Endothelial cell of umbilical vein (primary cell): ENCODE measurements around the gene ZNF593. TPM values are rescaled to one million over a fixed set of nuclear protein-coding genes. Genes with fewer than 3 reads are reported as not detected.

Experiments
- BruUV-seq: library from RNA; stranded (reverse); fragments of 400-500 nt; replicated peaks from 2 replicates; lab custom pipeline; 2021; lab: Mats Ljungman, UMichigan
- CTCF ChIA-PET: fragments of 300-600, 350-600 bp; sonication (Branson Sonifier 250); formaldehyde crosslinking; loops from one replicate; lab custom pipeline; 2021; ENCODE audit warnings: antibody characterized with exemption, inconsistent platforms; lab: Charles Lee
- POLR2A ChIA-PET: fragments of 300-600, 350-600 bp; sonication (Branson Sonifier 250); formaldehyde crosslinking; loops from one replicate; lab custom pipeline; 2021; ENCODE audit warnings: antibody characterized with exemption, inconsistent platforms; lab: Charles Lee
- DNase-seq: peaks from one replicate; pipeline ENCODE4 v3.0.0-alpha.2; 2011; ENCODE audit warnings: low read depth, low spot score
- FAIRE-seq: peaks from 2 replicates; lab custom pipeline; 2011; peaks lifted over from hg19 to GRCh38; lab: Jason Lieb, UNC
- H2AFZ ChIP-seq: 2 replicates; pipeline ENCODE4 v1.6.0; 2012; ENCODE audit warnings: low read depth, low read length, control low read depth, inconsistent platforms
- H3K27ac ChIP-seq: 2 replicates; pipeline ENCODE4 v1.5.1; 2011; ENCODE audit warnings: low read depth, mild to moderate bottlenecking, control low read depth, low read length, moderate library complexity; ENCODE audit not compliant: insufficient read depth
- H3K27me3 ChIP-seq, 2 experiments: 2 replicates each; pipeline versions ENCODE4 v1.6.0 to v1.6.1; 2011; ENCODE audit warnings: low read length in 2 of 2, mixed read lengths in 1 of 2; ENCODE audit not compliant: control insufficient read depth in 2 of 2, insufficient read depth in 2 of 2
- H3K36me3 ChIP-seq, 2 experiments: 2 replicates in 1 of 2; 3 replicates in 1 of 2; pipeline ENCODE4 v1.5.1; 2011; ENCODE audit warnings: low read length in 2 of 2, mild to moderate bottlenecking in 1 of 2, moderate library complexity in 1 of 2; ENCODE audit not compliant: control insufficient read depth in 2 of 2, insufficient read depth in 2 of 2; ENCODE audit errors: extremely low read depth in 1 of 2
- H3K4me1 ChIP-seq: 3 replicates; pipeline ENCODE4 v1.5.1; 2011; ENCODE audit warnings: mild to moderate bottlenecking, low read length; ENCODE audit not compliant: control insufficient read depth, insufficient read depth; ENCODE audit errors: extremely low read depth
- H3K4me2 ChIP-seq: 2 replicates; pipeline ENCODE4 v1.6.1; 2011; ENCODE audit warnings: low read length, control low read depth, mixed read lengths; ENCODE audit not compliant: insufficient read depth
- H3K4me3 ChIP-seq, 3 experiments: fragments of 200-600 bp in 1 of 3; sonication (generic), shearing (Covaris generic) in 1 of 3; replicated peaks in 1 of 3; 2 replicates each; pipeline ENCODE4 v1.5.1; 2011 to 2016; ENCODE audit warnings: control low read depth in 3 of 3, low read length in 3 of 3, mild to moderate bottlenecking in 2 of 3, inconsistent platforms in 1 of 3, low read depth in 1 of 3, moderate library complexity in 1 of 3; ENCODE audit not compliant: insufficient read depth in 1 of 3
- H3K79me2 ChIP-seq: 2 replicates; pipeline ENCODE4 v1.6.0; 2012; ENCODE audit warnings: low read length, inconsistent platforms; ENCODE audit not compliant: control insufficient read depth, insufficient read depth
- H3K9ac ChIP-seq: replicated peaks from 2 replicates; pipeline ENCODE3; 2011; ENCODE audit warnings: low read length, control low read depth; ENCODE audit not compliant: insufficient read depth; ENCODE audit errors: extremely low read depth
- H3K9me1 ChIP-seq: replicated peaks from 3 replicates; pipeline ENCODE4 v1.6.0; 2011; ENCODE audit warnings: mild to moderate bottlenecking, low read length; ENCODE audit not compliant: control insufficient read depth, insufficient read depth; ENCODE audit errors: extremely low read depth
- H3K9me3 ChIP-seq: replicated peaks from 2 replicates; pipeline ENCODE4 v1.5.1; 2012; ENCODE audit warnings: low read length, inconsistent platforms; ENCODE audit not compliant: control insufficient read depth, insufficient read depth
- H4K20me1 ChIP-seq: replicated peaks from 2 replicates; pipeline ENCODE3; 2011; ENCODE audit warnings: mild to moderate bottlenecking, low read length; ENCODE audit not compliant: control insufficient read depth, insufficient read depth; ENCODE audit errors: extremely low read depth
- EZH2 ChIP-seq: IDR thresholded peaks from 2 replicates; pipeline ENCODE4 v1.6.1; 2012; ENCODE audit warnings: borderline replicate concordance, low read depth, mild to moderate bottlenecking, moderate library complexity, low read length, inconsistent platforms; ENCODE audit not compliant: severe bottlenecking
- FOS ChIP-seq: IDR thresholded peaks from 2 replicates; pipeline ENCODE4 v1.6.1; 2011; ENCODE audit warnings: mild to moderate bottlenecking, low read length, moderate library complexity, borderline replicate concordance; ENCODE audit not compliant: insufficient read depth
- GATA2 ChIP-seq: IDR thresholded peaks from 2 replicates; pipeline ENCODE4 v1.7.0; 2011; ENCODE audit warnings: low read depth, mild to moderate bottlenecking, moderate library complexity, mixed read lengths, low read length; ENCODE audit not compliant: insufficient read length, insufficient read depth
- JUN ChIP-seq: IDR thresholded peaks from 2 replicates; pipeline ENCODE4 v1.6.1; 2011; ENCODE audit warnings: borderline replicate concordance, low read depth; ENCODE audit not compliant: insufficient read length, insufficient read depth
- MAX ChIP-seq: IDR thresholded peaks from 2 replicates; pipeline ENCODE4 v1.6.1; 2011; ENCODE audit not compliant: insufficient read depth, insufficient read length
- MYC ChIP-seq: IDR thresholded peaks from one replicate; pipeline ENCODE4 v1.6.1; 2011; ENCODE audit warnings: mild to moderate bottlenecking, low read depth, low read length
- POLR2A ChIP-seq: IDR thresholded peaks from 2 replicates; pipeline ENCODE4 v1.6.1; 2012; ENCODE audit warnings: low read depth, mild to moderate bottlenecking, control low read depth, low read length
- POLR2AphosphoS5 ChIP-seq: IDR thresholded peaks from 2 replicates; pipeline ENCODE4 v1.6.1; 2012; ENCODE audit warnings: low read depth, mild to moderate bottlenecking, control low read depth, low read length, moderate library complexity; ENCODE audit not compliant: insufficient read depth
- dilution Hi-C: fragments of 300-500 bp; cut with MboI; formaldehyde crosslinking; loops from one replicate; pipeline ENCODE4 v1.15.0; 2019; ENCODE audit warnings: low sequenced_read_pairs; ENCODE audit not compliant: extremely low pct_ligation_motif_present
- intact Hi-C: fragments of 100-400 bp; cut with micrococcal nuclease; formaldehyde crosslinking; loops from one replicate; pipeline ENCODE4 v1.10.0; 2022
- polyA plus RNA-seq, 4 experiments: library from polyadenylated mRNA; depleted of rRNA in 3 of 4; stranded (reverse) in 3 of 4; unstranded in 1 of 4; fragments of >200 nt; gene quantifications; 2 replicates each; pipeline versions ENCODE4 v1.2.1 to v1.2.3, GENCODE V29; 2011 to 2012; ENCODE audit warnings: missing spikeins in 1 of 4
- total RNA-seq: library from RNA; stranded (reverse); gene quantifications from 2 replicates; pipeline ENCODE4 v1.2.3, GENCODE V29; 2021
- TF ChIP-seq, protein P1 (sequence below), 2 donors: IDR thresholded peaks; 1 replicate in 1 of 2; 2 replicates in 1 of 2; pipeline ENCODE4 v1.5.1; 2011; ENCODE audit warnings: low read length in 2 of 2, mild to moderate bottlenecking in 2 of 2, moderate library complexity in 2 of 2, control low read depth in 1 of 2, inconsistent platforms in 1 of 2, low read depth in 1 of 2; ENCODE audit not compliant: insufficient read depth in 1 of 2; ENCODE audit errors: extremely low read depth in 1 of 2

The ZNF593 gene
- total and polyA plus RNA-seq, 2 donors (not counting 3 experiments of a cell fraction or from before 2014, with no cell fraction given), result 30.5 to 71.0 TPM

DNA sequence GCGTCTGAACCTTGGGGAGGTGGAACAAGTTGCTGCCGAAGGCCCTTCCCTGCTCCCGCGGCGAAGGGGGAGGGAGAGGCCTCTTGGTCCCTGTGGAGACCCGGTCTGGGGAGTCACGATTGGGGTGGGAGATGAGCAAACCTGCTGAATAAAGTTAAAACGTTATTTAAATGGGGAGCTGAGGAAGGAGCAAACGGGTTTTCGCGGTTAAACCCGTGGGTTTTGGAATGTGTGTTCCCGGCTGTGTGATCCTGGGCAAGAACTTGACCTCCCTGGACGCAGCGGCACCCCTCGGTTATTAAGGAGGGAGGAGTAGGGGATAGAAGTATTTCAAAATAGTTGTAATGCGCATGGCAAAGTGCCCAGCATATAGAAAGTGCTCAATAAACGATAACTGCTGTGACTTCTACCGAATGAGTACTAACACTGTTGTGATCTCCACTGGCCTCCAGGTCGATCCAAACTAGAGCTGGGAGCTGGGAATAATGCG lies 7.4 kb upstream of the ZNF593 start:
- FAIRE-seq, result no peak
- no peaks in the 10 kb centered on the region for H3K79me2 ChIP-seq
- no peaks in the 10 kb centered on the region for H3K27me3 ChIP-seq
- H3K36me3 ChIP-seq, result peaks cover 0 to 4% of the 10 kb centered on the region in 2 experiments
- H3K9me3 ChIP-seq, result no peaks in the 10 kb centered on the region
- H3K9ac ChIP-seq, result no peak overlapping the region
- H3K4me1 ChIP-seq, result peaks cover 28% of the 10 kb centered on the region
- peak overlapping the region; percentile 6 for H2AFZ ChIP-seq
- peak; percentile 25 for DNase-seq
- TF ChIP-seq GATA2 (no peak), POLR2AphosphoS5 (no peak), POLR2A (no peak), MYC (no peak), FOS (no peak)
- peak overlapping the region; percentile 63 for H3K4me2 ChIP-seq
- intact Hi-C loops, result no loop called here
- no TSS peak for BruUV-seq
- H3K4me3 ChIP-seq, result peak overlapping the region in 2 of 3 experiments; percentile 0 to 29
- dilution Hi-C loops, result no loop called here
- POLR2A ChIA-PET, result no interaction called here
- no peaks in the 10 kb centered on the region for H4K20me1 ChIP-seq
- no peak overlapping the region for H3K27ac ChIP-seq
- H3K9me1 ChIP-seq, result no peaks in the 10 kb centered on the region
- CTCF ChIA-PET, result interaction anchor here (1.0 to 3.7 kb wide), 4 partner anchors 17 to 126 kb away, joined by 5 to 12 read pairs (median 7); no protein-coding TSS in a partner anchor

GRCh38 chr1:26163684-26164035 lies 6.0 kb upstream of the ZNF593 start:
- TF ChIP-seq EZH2, result no peak
- TF ChIP-seq POLR2A, result no peak
- no peak for TF ChIP-seq FOS
- TF ChIP-seq GATA2, result no peak
- TF ChIP-seq, protein P1, sequence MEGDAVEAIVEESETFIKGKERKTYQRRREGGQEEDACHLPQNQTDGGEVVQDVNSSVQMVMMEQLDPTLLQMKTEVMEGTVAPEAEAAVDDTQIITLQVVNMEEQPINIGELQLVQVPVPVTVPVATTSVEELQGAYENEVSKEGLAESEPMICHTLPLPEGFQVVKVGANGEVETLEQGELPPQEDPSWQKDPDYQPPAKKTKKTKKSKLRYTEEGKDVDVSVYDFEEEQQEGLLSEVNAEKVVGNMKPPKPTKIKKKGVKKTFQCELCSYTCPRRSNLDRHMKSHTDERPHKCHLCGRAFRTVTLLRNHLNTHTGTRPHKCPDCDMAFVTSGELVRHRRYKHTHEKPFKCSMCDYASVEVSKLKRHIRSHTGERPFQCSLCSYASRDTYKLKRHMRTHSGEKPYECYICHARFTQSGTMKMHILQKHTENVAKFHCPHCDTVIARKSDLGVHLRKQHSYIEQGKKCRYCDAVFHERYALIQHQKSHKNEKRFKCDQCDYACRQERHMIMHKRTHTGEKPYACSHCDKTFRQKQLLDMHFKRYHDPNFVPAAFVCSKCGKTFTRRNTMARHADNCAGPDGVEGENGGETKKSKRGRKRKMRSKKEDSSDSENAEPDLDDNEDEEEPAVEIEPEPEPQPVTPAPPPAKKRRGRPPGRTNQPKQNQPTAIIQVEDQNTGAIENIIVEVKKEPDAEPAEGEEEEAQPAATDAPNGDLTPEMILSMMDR (IDR thresholded peaks at IDR 0.05; ENCODE audit: extremely low read depth in 1 of 2, insufficient read depth in 1 of 2, low read depth in 1 of 2, low read length in 2 of 2), result no peak
- TF ChIP-seq POLR2AphosphoS5, result no peak
- no peak for TF ChIP-seq JUN
- TF ChIP-seq MYC, result no peak
- no peak for TF ChIP-seq MAX
- FAIRE-seq, result no peak
- Histone ChIP-seq H4K20me1 (no peaks in the 10 kb centered on the region), H3K9me1 (no peaks in the 10 kb centered on the region), H3K27ac (no peak overlapping the region), H3K4me3 (no peak overlapping the region), H3K9me3 (no peaks in the 10 kb centered on the region), H3K27me3 (no peaks in the 10 kb centered on the region), H3K79me2 (no peaks in the 10 kb centered on the region), H3K4me2 (no peak overlapping the region), H3K36me3 (peaks cover 0 to 4% of the 10 kb centered on the region in 2 experiments), H2AFZ (no peak overlapping the region), H3K4me1 (peaks cover 25% of the 10 kb centered on the region), H3K9ac (no peak overlapping the region)
- intact Hi-C loops (loop anchor here (1.0 kb wide), 2 partner anchors 58 to 127 kb away; no protein-coding TSS in a partner anchor), dilution Hi-C loops (no loop called here)
- POLR2A ChIA-PET, result no interaction called here
- no TSS peak for BruUV-seq
- DNase-seq, result no peak
- CTCF ChIA-PET, result interaction anchor here (1.5 to 3.7 kb wide), 3 partner anchors 19 to 127 kb away, joined by 4 to 12 read pairs (median 6); no protein-coding TSS in a partner anchor
